Natural killer cell (primary cell): ENCODE data around the gene B3GAT3. TPM values are rescaled to one million over a fixed set of nuclear protein-coding genes. Genes with fewer than 3 reads are reported as not detected.

ENCODE experiments used
- ATAC-seq, 3 donors: fragments of 150-1000 bp in 2 of 3; fragments of 200-7000 bp in 1 of 3; cut with Tn5 transposase; 1 replicate in 1 of 3; 2 replicates in 2 of 3; pipeline ENCODE4 v1.10.0; 2021; ENCODE audit warnings: mild to moderate bottlenecking in 2 of 3, moderate library complexity in 2 of 3
- DNase-seq, 2 donors: peaks; one replicate each; pipeline versions ENCODE4 v3.0.0 to v3.0.0-alpha.2; 2013 to 2021; ENCODE audit warnings: mixed read lengths in 1 of 2
- H3K27ac ChIP-seq: one replicate; pipeline ENCODE4 v1.5.1; 2013; ENCODE audit warnings: mild to moderate bottlenecking, low read length
- H3K27me3 ChIP-seq: one replicate; pipeline ENCODE4 v1.6.1; 2013; ENCODE audit warnings: low read length; ENCODE audit not compliant: control insufficient read depth, insufficient read depth
- H3K36me3 ChIP-seq: one replicate; pipeline ENCODE4 v1.6.1; 2013; ENCODE audit warnings: low read length; ENCODE audit not compliant: control insufficient read depth, insufficient read depth
- H3K4me1 ChIP-seq: one replicate; pipeline ENCODE4 v1.6.1; 2013; ENCODE audit warnings: low read length; ENCODE audit not compliant: control insufficient read depth, insufficient read depth
- H3K4me3 ChIP-seq: one replicate; pipeline ENCODE4 v1.5.1; 2013; ENCODE audit warnings: low read length
- H3K9me3 ChIP-seq: one replicate; pipeline ENCODE4 v1.6.1; 2013; ENCODE audit warnings: low read length; ENCODE audit not compliant: control insufficient read depth, insufficient read depth
- H3K27ac Mint-ChIP-seq, 2 donors: one replicate each; pipeline ENCODE4 v1.8.0; 2022; ENCODE audit warnings: mild to moderate bottlenecking in 2 of 2, mixed read lengths in 2 of 2, moderate library complexity in 1 of 2
- H3K27me3 Mint-ChIP-seq, 2 donors: one replicate each; pipeline ENCODE4 v1.8.0; 2022; ENCODE audit warnings: low read depth in 2 of 2, mixed read lengths in 2 of 2
- H3K36me3 Mint-ChIP-seq: one replicate; pipeline ENCODE4 v1.8.0; 2022; ENCODE audit warnings: mixed read lengths
- H3K4me1 Mint-ChIP-seq, 2 donors: one replicate each; pipeline ENCODE4 v1.8.0; 2022; ENCODE audit warnings: mixed read lengths in 2 of 2
- H3K4me3 Mint-ChIP-seq: one replicate; pipeline ENCODE4 v1.8.0; 2022; ENCODE audit warnings: mild to moderate bottlenecking, moderate library complexity, mixed read lengths
- H3K9me3 Mint-ChIP-seq, 2 donors: one replicate each; pipeline ENCODE4 v1.8.0; 2022; ENCODE audit warnings: mixed read lengths in 2 of 2
- WGBS: methylation state at CpG from one replicate; pipeline ENCODE4 v1.1.7; 2013; ENCODE audit warnings: missing lambda C conversion rate; ENCODE audit not compliant: insufficient coverage; 5-methylcytosine and 5-hydroxymethylcytosine counted together
- intact Hi-C: fragments of 100-400 bp; cut with micrococcal nuclease; formaldehyde crosslinking; loops from one replicate; pipeline ENCODE4 v1.14.2; 2022
- total RNA-seq, 4 donors: library from RNA; stranded (reverse); fragments of 120-200 nt in 1 of 4; gene quantifications; one replicate each; pipeline versions ENCODE4 v1.2.3 to v1.2.4, GENCODE V29; 2013 to 2022
- TF ChIP-seq, protein P1 (sequence below): fragments of 200-600 bp; IDR thresholded peaks from one replicate; pipeline ENCODE4 v1.8.0; 2022; ENCODE audit warnings: antibody characterized with exemption

B3GAT3 gene
- 10 to 100 TPM; 64.9 to 80.3 (median 77.9) TPM for total RNA-seq
- 41.6 TPM for total RNA-seq (2013)

- H3K36me3 ChIP-seq, result peaks cover 22% of the 10 kb centered on the region
- H3K4me3 Mint-ChIP-seq, result peak within 1 kb of the TSS; percentile 93
- peak within 1 kb of the TSS; percentile 77 for H3K4me3 ChIP-seq
- under 1% methylated on average over 77 of the region's 77 CpGs for WGBS
- DNase-seq, result peak; percentile 95 to 99
- no peaks in the 10 kb centered on the region for H3K9me3 ChIP-seq
- peaks cover 17 to 21% of the 10 kb centered on the region in 2 donors for H3K4me1 Mint-ChIP-seq
- no peaks in the 10 kb centered on the region for H3K36me3 Mint-ChIP-seq
- H3K27ac ChIP-seq, result peak within 1 kb of the TSS; percentile 97
- intact Hi-C loops, result loop anchor here (1.0 to 2.0 kb wide), 2 partner anchors 9 to 25 kb away; partner anchors contain the start of genes GANAB and ROM1
- no peaks in the 10 kb centered on the region for H3K27me3 Mint-ChIP-seq
- peak; percentile 86 to 97 (median 89) for ATAC-seq
- H3K4me1 ChIP-seq, result peaks cover 20% of the 10 kb centered on the region
- H3K9me3 Mint-ChIP-seq, result no peaks in the 10 kb centered on the region
- TF ChIP-seq, protein P1, sequence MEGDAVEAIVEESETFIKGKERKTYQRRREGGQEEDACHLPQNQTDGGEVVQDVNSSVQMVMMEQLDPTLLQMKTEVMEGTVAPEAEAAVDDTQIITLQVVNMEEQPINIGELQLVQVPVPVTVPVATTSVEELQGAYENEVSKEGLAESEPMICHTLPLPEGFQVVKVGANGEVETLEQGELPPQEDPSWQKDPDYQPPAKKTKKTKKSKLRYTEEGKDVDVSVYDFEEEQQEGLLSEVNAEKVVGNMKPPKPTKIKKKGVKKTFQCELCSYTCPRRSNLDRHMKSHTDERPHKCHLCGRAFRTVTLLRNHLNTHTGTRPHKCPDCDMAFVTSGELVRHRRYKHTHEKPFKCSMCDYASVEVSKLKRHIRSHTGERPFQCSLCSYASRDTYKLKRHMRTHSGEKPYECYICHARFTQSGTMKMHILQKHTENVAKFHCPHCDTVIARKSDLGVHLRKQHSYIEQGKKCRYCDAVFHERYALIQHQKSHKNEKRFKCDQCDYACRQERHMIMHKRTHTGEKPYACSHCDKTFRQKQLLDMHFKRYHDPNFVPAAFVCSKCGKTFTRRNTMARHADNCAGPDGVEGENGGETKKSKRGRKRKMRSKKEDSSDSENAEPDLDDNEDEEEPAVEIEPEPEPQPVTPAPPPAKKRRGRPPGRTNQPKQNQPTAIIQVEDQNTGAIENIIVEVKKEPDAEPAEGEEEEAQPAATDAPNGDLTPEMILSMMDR, result no peak
- no peaks in the 10 kb centered on the region for H3K27me3 ChIP-seq
- H3K27ac Mint-ChIP-seq, result peak within 1 kb of the TSS; percentile 94 to 98
Observed at GRCh38 chr11:62621567-62622470, at the start of gene B3GAT3. B3GAT3 (minus strand) TSS chr11:62621986; CDS start chr11:62621947, 39 bp downstream.

DNA sequence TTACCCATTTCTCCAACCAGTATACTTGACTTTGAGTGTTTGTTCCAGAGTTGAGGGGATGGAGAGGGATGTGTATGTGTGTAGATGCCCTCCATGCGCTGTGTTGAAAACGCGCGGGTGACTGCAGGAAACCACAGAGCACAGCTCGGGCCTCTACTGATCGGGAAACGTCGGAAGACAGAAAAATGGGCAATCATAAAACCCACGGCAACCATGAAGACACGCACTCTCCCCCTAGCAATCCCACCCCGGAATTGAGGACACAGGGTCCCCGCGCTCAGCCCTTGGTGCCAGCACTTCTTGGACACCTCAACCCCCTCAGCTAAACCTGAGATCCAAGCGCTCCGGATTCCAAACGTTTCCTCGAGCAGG, 49.4 kb upstream of the B3GAT3 start:
- TF ChIP-seq, protein P1, result no peak
- Mint-ChIP-seq H3K36me3 (no peaks in the 10 kb centered on the region), H3K27ac (peak overlapping the region; percentile 92 to 97), H3K4me3 (peak overlapping the region; percentile 99), H3K27me3 (no peaks in the 10 kb centered on the region), H3K9me3 (no peaks in the 10 kb centered on the region), H3K4me1 (peaks cover 25 to 40% of the 10 kb centered on the region in 2 donors)
- WGBS, result 0% methylated on average over 17 of the region's 17 CpGs
- ATAC-seq, result peak; percentile 16 to 35 (median 29)
- Histone ChIP-seq H3K36me3 (peaks cover 8% of the 10 kb centered on the region), H3K4me1 (peaks cover 33% of the 10 kb centered on the region), H3K27me3 (no peaks in the 10 kb centered on the region), H3K27ac (peak overlapping the region; percentile 59), H3K4me3 (peak overlapping the region; percentile 85), H3K9me3 (no peaks in the 10 kb centered on the region)
- intact Hi-C loops, result loop anchor here (5.0 kb wide), 1 partner anchor 36 kb away; the partner anchor contains the start of genes BSCL2 and GNG3
- peak in 1 of 2 donors; percentile 71 for DNase-seq

- peaks cover 25 to 45% of the 10 kb centered on the region in 2 donors for H3K4me1 Mint-ChIP-seq
- H3K4me1 ChIP-seq, result peaks cover 40% of the 10 kb centered on the region
Observed at GRCh38 chr11:62669420-62670161, 47.8 kb upstream of the B3GAT3 start.

More at GRCh38 chr11:62669420-62670161, 47.8 kb upstream of the B3GAT3 start:
- intact Hi-C loops, result loop anchor here (5.0 kb wide), 2 partner anchors 38 to 58 kb away; partner anchors contain the start of genes BSCL2, GNG3, HNRNPUL2 and TTC9C
- no peaks in the 10 kb centered on the region for H3K9me3 Mint-ChIP-seq
- no peaks in the 10 kb centered on the region for H3K36me3 Mint-ChIP-seq
- no peak for ATAC-seq
- TF ChIP-seq, protein P1, result no peak
- no peaks in the 10 kb centered on the region for H3K27me3 ChIP-seq
- no peaks in the 10 kb centered on the region for H3K27me3 Mint-ChIP-seq
- no peak for DNase-seq
- H3K9me3 ChIP-seq, result no peaks in the 10 kb centered on the region
- no peak overlapping the region for H3K4me3 Mint-ChIP-seq
- peak overlapping the region in 1 of 2 donors; percentile 97 for H3K27ac Mint-ChIP-seq
- H3K36me3 ChIP-seq, result peaks cover 6% of the 10 kb centered on the region
- H3K27ac ChIP-seq, result no peak overlapping the region
- WGBS, result 93% methylated on average over 4 of the region's 4 CpGs
- H3K4me3 ChIP-seq, result no peak overlapping the region
